RPMI8226 (cell line): ENCODE measurements around the gene TNFSF8.
A peak's percentile ranks its signal among the peaks of the same experiment; 100 is the strongest.

ENCODE experiments used
- DNase-seq: peaks from one replicate; pipeline ENCODE4 v3.0.0-alpha.2; 2015

Gene TNFSF8, protein sequence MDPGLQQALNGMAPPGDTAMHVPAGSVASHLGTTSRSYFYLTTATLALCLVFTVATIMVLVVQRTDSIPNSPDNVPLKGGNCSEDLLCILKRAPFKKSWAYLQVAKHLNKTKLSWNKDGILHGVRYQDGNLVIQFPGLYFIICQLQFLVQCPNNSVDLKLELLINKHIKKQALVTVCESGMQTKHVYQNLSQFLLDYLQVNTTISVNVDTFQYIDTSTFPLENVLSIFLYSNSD

DNA sequence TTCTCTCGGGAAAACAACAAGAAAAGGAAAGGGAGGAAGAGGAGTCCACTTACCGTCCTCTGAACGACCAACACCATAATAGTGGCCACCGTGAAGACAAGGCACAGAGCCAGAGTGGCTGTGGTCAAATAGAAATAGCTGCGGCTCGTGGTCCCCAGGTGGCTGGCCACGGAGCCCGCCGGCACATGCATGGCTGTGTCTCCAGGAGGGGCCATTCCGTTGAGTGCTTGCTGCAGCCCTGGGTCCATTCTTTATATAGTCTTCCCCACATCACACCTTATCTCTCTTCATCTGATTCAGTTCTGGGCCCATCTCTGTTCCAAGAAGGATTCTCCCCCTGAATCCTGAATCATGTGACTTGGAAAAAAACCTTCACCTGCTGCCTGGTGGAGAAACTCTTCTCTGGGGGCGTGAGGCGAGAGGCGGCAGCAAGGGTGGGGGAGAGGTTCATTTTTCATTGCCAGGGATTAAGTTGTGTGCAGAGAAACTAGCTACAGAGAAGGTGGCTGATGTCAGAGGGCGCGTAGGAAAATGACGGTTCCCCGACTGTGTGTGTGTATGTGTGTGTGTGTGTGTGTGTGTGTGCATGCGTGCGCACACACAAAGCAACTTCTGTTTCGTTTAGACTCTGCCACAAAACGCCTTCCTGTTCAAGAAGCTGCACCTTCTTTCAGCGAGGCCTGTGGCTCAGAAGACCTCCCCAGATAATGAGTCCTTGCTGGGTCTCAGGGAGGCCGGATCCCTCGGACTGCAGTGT, at the start of gene TNFSF8:
Gene TNFSF8 (minus strand): TSS at position 536 of the 757 bp plus-strand sequence. CDS start 288 bp downstream, at position 248.
- peak; percentile 67 for DNase-seq

DNA sequence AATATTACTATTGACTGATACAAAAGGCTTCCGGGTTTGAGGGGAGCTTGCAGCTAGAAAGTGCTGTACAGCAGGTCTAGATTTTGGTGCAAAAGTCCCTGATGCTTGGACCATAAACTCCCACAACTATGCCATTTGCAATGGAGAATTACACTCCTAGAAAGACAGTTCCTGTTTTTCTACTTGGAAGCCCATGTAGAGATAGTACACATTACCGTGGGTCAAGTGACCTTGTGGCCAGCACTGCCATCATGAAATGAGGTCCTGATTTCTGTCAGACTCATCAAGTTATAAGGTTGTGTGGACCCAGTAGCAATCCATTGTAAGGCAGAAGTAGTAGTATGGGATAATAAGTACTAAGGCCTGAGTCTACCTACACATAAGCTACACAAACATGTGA, 42.8 kb upstream of the TNFSF8 start:
- DNase-seq, result no peak

DNA sequence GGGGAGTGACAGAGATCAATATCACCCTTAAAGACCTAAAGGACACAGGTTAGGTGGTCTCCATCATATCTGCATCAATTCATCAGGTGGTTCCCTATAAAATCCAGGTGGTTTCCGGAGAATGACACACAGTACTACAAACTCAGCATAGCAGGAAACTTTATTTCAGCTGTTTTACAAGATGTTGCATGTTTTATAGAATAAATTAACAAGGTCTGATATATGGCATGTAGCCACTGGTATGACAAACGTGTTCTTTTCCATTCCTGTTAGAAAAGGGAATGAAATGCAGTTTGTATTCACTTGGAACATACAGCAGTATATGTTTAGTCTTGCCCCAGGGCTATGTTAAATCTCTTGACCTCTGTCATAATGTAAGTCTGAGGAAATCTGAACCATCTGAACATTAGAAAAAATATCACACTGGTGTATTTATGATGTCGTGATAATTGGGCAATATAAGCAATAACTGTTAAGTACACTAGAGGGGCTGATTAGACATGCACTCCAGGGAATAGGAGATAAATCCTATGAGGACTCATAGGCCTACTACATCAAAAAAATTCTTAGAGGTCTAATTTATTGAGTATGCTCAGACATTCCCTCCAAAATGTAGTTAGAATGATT, 42.2 kb upstream of the TNFSF8 start:
- no peak for DNase-seq

DNA sequence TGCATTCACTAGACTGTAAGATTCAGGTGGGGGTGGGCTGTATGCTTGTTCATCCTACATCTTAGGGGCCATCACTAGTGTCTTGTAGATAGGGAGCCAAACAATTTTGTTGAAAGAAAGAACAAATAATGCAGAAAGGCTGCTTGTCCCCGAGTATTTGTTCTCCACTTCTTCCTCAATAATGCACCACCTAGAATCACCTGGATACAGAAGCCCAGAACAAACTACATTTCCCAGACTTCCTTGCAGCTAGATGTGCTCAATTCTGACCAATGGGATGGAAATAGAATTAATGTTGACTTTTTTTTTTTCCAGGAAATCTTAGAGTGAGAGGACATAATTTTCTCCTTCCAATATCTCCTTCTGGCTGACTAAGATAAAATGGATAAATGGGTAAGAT, 38.9 kb upstream of the TNFSF8 start:
- DNase-seq, result no peak

DNA sequence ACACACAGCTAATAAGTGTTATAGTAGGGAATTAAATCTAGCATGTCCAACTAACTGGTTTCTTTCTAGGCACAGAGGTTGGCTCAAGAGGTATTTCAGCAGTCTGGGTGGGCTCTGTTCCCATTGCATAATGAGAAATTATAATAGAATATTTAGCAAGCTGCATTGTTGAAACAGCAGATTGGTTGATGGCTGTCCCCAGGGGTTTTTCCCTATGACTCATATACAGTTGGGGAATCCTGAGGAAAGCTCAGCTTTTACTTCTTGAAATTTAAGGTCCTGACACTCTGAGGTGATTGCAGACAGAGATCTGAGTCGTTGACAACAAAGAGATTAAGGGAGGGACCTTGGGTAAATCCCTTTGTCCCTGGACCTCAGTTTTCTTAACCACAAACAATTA, 38.3 kb upstream of the TNFSF8 start:
- DNase-seq, result no peak

DNA sequence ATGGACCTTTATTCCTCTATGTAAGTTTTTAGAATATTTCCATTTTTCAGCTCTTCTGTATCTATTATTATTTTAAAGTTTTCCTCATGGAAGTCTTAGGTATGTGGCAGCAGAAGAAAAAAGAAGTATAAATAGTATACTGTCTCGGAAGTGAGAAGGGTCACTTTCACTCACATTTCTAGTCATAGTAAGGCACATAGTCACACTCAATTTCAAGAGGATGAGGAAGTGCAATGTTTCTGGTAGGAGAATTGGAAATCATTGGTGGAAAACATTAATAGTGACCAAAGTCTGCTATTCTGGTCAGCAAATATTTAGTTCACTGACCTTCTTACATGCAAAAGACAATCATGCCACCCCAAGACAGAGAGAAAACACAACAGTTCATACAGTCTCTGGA, 35.2 kb upstream of the TNFSF8 start:
- no peak for DNase-seq

DNA sequence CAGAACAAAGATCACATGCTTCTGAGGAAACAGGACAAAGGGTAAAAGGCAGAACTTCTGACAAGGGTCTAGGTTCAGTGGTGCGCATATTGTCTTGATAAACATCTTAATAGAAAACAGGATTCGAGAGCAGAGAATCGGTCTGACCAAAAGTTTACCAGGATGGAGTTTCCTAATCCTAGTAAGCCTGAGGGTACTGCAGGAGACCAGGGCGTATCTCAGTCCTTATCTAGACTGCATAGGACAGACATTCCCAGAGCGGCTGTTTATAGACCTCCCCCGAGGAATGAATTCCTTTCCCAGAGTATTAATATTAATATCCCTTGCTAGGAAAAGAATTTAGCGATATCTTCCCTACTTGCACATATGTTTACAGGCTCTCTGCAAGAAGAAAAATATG, 32.4 kb upstream of the TNFSF8 start:
- DNase-seq, result no peak

DNA sequence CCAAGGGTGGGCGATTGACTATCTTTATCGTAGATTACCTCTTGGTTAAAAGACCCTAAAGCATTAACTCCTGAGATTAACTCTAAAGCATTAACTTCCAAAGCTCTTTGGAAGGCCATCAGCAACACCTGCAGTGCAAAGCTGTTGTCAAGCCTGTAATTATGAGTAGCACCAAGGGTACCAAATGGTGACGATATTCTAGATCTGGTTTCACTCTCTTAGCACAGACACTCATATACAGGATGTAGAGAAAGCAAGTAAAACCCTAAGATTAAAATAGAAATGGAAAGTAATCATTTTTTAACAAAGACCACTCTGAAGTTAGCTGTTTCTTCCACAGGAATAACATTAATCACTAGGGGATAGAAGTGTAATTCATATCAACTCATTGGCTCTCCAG, 29.9 kb upstream of the TNFSF8 start:
- DNase-seq, result no peak

DNA sequence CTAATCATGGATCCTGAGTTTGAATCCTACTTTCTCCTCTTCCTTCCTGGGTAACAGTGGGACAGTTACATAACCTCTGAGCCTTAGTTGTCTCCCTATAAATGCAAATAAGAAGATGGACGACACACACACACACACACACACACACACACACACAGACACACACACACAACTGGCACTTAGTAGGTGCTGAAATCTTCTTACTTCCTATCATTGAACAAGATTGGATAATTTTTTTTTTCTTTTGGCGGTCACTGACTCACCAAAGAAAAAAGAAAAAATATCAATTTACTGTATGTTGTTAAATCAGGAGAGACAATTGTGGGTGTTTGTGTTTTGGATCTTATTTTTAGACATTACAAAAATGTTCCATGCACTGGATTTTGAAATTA, 28.4 kb upstream of the TNFSF8 start:
- DNase-seq, result no peak

DNA sequence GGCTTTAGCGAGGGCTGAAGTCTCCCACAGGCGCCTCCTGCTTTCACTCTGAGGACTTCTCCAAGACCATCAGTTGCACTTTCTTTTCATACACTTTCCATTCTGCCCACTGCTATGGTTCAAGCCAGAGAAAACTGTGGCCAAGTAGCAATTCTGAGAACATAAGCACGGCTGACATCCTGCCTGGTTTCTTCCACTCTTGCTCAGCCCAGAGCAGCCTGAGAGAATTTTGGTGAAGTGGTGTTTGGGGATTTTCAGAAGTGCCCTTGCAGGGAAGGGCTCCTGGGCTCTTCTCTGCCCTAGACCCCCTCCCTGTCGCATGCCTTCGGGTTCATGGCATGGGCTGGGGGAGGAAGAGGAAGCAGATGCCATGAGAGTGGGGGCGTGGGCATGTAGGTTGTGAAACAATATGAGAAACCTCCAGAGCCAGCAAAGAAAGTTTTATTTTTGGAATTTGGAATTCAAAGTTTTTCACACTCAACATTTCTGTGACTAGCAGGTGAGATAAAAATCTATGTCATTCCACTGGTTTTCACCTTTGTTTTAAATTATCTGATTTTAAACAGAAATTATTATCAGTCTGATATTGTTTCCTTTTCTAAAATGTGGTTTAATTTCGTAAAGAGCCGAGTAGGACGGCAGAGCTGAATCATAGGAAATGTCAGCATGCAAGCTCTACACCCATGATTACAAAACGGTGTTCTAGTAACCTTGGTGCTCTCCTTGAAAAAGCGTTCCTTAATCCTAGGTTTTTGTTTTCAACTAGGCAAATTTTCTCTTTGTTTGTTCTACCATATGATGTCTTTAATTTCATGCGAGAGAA, 27.8 kb upstream of the TNFSF8 start:
- peak; percentile 6 for DNase-seq

DNA sequence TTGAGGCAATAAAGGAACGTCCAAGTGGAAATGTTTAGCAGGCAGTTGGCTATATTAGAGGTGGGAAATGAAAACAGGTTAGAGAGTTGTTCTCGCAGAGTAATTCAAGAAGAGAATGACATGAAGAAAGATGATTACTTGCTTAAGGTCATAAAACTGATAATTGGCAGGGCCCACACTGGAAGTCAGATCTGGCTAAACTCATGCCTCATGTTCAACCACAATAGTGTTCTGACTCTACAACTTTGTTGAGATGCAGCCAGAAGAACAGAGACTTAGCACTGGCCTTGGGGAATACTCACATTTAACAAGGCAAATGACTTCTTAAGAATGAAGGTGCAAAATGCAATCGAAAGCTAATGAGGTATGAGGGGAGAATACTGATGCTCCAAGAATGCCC, 27.2 kb upstream of the TNFSF8 start:
- no peak for DNase-seq

DNA sequence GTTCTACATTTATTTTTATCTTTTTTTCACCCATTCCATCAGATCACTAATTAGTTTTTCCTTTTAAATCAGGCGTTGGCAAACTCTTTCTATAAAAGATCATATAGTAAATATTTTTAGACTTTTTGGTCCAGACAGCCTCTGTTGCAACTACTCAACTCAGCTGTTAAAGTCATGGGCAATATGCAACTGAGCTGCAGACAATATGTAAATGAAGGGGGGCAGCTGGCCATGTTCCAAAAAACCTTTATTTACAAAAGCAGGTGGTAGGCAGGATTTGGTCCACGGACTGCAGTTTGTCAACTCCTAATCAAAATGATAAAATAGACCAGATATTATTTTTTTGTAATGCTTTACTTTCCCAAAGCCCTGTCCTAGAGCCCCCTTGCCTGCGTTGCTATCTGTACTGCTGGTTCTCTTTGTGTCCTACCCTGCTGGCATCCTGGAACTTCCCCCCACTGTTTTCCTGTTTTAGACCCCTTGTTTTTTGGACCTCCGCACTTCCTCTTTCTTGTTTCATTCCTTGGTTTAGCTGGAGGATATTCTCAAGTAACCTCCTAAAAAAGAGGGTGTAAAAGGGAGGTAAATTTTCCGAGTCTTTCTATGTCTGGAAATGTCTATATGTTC, 24.7 kb upstream of the TNFSF8 start:
- DNase-seq, result peak; percentile 11

DNA sequence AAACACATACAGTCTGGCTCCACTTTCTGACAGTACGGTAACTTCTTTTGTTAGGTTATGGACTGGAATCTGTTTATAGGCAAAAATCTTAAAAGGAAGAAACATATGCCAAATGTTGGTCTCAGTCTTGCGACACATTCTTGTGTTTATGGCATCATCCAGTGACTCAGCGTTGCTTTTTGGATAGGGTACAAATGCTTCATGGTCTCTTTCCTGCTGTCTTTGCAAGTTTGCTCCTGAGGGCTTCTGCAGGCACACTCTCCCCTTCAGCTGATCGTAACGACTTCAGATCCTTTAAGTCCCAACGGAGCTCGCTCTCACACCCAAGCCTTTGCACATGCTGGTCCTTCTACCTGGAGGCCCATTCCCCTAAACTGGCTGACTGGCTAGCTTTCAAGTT, 23.6 kb upstream of the TNFSF8 start:
- peak; percentile 51 for DNase-seq

DNA sequence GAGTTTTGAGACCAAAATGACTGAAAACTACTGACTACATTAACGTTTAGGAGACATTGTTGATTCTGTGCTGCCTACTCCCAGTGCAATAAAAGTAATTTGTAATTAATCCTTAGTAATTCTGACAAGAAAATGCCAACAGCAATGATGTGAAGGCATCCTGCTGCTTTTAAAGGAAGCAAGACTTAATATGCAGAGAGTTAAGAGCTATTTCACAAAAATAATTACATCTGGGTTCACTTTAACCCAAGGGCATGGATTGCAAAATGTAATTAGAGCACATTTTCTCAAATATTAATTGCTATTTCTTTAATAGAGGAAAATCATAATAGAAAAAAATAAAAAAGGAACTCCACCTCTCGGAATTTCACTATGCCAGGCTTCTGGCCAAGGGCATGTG, 22.7 kb upstream of the TNFSF8 start:
- DNase-seq, result no peak

DNA sequence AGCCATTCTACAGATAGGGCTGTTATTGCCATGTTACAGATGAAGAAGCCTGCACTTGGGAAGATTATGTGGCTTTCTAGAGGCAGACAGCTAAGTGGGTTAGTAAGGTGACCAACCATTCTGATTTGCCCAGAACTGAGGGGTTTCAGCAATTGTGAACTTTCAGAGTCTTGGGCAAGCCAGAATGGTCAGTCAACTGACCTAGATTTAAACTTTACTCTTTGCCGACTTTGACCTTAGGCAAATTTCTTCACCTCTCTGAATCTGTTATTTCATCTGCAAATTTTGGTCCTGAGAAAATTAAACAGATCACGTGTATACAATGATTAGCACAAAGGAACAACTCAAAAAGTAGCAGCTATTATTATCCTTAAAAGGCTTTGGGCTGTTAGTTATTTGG, 20.4 kb upstream of the TNFSF8 start:
- no peak for DNase-seq

DNA sequence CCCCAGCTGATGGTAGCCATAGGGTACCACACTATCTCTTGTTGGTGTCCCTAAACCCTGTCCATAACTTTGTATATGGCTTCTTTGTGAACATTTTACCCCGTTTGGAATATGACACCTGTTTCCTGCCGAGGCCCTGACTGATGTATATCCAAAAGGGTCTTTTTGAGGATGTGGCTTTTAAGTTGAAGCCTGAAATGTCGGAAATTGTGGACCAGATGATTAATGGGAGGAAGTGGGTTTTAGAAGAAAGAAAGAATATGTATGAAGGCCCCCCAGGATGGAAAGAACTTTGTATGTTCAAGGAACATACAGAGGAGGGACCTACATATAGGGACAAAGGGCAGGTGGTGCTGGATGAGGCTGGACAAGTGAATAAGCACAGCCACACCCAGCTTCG, 16.7 kb upstream of the TNFSF8 start:
- no peak for DNase-seq

DNA sequence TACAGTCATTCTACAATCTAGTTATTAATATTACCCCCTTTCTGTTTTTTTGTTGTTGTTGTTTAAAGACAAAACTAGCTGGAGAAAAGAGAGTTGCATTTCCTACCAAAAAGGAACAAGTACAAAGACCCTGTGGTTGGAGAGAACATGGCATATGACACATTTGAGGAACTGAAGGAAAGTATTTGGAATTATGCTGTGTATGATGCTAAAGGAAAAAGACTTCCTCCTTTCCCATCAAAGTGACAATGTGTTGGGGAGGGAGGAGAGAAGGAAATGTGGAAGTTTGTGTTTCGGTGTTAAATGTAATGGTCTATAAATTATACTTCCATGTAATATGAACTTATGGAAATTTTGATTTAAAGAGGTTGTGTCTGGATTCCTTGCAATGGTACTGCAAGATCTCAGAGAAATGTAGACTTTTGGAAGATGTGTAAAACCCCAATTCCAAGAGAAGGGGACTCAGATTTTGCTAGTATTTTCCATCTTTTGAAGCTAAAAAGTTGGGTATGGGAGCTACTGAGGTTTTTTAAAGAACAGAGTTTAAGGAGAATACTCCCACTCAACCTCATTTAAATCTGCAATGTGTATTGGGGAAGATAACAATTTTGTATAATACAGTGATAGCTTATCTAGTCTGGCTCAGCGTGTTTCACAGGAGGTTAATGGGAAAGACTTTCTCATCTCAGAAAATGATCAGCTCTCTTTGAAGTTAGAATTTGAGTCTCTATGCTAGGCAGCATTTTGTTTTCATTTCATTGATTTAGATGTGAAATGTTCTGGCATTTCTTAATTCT, 15.4 kb upstream of the TNFSF8 start:
- no peak for DNase-seq

DNA sequence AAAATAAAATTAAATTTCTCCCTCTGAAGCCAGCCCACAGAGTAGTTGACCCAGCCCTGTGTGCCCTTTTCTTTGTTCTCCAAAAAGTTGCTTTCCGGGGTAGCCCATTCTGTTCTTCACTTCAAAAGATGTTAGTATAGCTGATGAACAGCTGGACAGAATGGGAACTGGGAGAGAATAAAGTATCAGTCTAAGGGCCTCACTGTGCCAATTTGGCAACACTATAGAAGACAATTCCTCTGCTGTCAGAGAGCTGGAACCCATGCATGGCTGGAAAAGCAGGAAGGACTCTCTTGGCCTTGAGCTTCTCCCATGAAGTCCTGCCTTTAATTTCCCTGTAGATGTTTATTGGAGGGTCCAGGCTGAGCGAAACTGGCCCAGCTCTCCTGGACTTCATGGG, 11.0 kb upstream of the TNFSF8 start:
- no peak for DNase-seq

DNA sequence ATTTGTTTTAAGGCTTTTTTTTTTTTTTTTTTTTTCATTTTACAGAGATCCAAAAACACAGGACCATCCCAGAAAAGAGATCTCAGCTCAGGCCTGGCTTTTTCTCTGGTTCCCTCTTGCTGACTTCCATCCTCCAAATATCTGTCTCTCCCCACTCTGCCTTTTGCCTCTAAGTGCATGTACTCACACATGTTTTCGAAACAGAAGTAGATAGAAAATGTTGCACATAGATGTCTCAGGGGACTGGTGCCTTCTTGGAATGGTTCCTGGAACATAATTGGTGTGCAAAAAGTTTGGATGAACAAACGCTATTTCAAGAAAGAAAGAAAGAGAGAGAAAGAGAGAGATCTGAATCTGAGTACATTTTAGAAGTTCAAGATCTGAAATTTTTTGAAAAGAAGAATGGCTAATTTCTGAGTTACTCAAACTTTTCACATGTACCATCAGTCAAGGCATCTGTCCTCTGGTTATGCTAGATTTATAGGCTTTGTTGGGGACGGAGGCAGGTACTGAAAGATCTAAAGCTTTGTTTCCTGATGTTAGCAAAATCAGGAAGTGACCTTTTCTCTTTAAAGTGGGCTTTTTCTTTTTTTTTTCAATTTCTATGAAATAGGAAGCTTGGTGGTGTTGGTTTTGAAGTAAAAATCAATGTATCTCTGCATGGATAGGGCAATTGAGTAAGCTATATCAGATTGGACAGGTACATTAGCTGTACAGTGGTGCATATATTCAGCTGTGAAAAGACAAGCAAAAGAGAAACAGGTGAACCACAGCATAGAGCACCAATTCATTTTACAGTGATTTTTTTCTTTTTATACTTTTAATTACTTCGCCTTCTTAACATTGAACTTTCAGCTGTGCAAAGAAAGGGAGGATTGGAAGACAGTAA, 8.5 kb upstream of the TNFSF8 start:
- no peak for DNase-seq

DNA sequence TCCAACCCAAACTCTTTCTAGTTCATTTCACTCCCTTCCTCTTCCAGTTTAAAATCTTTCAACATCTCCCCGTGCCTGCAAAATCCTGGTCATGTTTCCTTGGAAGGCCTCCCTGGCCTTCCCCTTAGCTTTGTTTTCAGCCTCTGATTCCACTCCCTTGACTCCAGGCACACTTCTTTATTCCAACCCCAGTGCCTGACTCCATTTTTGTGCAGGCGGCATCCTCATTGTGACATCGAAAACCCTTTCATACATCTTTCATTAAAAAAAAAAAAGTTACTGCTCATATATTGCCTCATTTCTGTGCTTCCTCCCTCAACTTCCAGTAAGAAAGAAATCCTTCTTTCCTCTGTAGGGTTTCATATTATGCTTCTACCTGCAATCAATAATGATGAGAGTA, 7.1 kb upstream of the TNFSF8 start:
- no peak for DNase-seq

DNA sequence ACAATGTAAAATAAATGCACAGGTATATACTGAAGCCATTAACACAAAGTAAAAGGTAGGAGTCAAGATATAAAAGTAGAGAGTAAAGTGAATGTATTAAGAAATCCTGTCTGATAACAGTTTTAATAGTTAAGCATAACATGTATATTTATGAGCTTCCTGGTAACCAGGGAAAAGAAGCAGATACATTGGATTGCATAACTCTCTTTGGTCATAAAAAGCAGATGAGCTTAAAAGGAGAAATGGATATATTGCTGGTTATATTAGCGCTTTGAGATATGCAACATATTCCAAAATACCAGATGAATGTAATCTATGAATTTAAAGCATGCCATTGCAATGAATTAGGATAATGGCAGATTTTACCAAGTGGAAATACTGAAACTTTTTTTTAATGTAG, 6.2 kb upstream of the TNFSF8 start:
- DNase-seq, result no peak
